ENCODE measurements around the gene ARHGEF12. TPM values are rescaled to one million over a fixed set of nuclear protein-coding genes. Genes with fewer than 3 reads are reported as not detected.

Gene ARHGEF12
- polyA plus RNA-seq, 1 donor (not counting 4 experiments of a cell fraction or from before 2014, with no cell fraction given) = 28.8 TPM

GRCh38 chr11:120420572-120420971, 84.4 kb downstream of the ARHGEF12 start:
- Histone ChIP-seq H3K79me2 (ENCODE audit: control insufficient read depth, insufficient read depth, low read length) (no peaks in the 10 kb centered on the region), H3K4me3 (ENCODE audit: control insufficient read depth in 2 of 3, extremely low read depth in 1 of 3, insufficient read depth in 2 of 3, low read depth in 1 of 3, low read length in 3 of 3) (no peak overlapping the region), H2AFZ (ENCODE audit: control insufficient read depth, low read length) (no peak overlapping the region), H3K9me1 (ENCODE audit: control insufficient read depth, extremely low read depth, insufficient read depth, low read length) (no peaks in the 10 kb centered on the region), H3K27me3 (ENCODE audit: control insufficient read depth, extremely low read depth, insufficient read depth, low read length) (no peaks in the 10 kb centered on the region), H3K36me3 (ENCODE audit: control insufficient read depth in 2 of 2, extremely low read depth in 1 of 2, insufficient read depth in 2 of 2, low read length in 2 of 2) (peaks cover 6 to 15% of the 10 kb centered on the region in 2 experiments), H3K4me2 (ENCODE audit: control insufficient read depth, extremely low read depth, insufficient read depth, low read depth, low read length) (no peak overlapping the region), H3K4me1 (ENCODE audit: control insufficient read depth, extremely low read depth, insufficient read depth, low read length) (peaks cover 12% of the 10 kb centered on the region), H4K20me1 (ENCODE audit: control insufficient read depth, extremely low read depth, insufficient read depth, low read length) (no peaks in the 10 kb centered on the region), H3K27ac (ENCODE audit: control insufficient read depth, insufficient read depth, low read length) (no peak overlapping the region), H3K9me3 (ENCODE audit: control insufficient read depth, low read depth, low read length) (no peaks in the 10 kb centered on the region), H3K9ac (ENCODE audit: control insufficient read depth, extremely low read depth, insufficient read depth, low read length) (no peak overlapping the region)
- dilution Hi-C loops (cut with MboI; ENCODE audit: extremely low pct_ligation_motif_present, low sequenced_read_pairs) = no loop called here
- TF ChIP-seq EZH2 (IDR thresholded peaks at IDR 0.05; ENCODE audit: low read length) = no peak
- TF ChIP-seq, protein P1, sequence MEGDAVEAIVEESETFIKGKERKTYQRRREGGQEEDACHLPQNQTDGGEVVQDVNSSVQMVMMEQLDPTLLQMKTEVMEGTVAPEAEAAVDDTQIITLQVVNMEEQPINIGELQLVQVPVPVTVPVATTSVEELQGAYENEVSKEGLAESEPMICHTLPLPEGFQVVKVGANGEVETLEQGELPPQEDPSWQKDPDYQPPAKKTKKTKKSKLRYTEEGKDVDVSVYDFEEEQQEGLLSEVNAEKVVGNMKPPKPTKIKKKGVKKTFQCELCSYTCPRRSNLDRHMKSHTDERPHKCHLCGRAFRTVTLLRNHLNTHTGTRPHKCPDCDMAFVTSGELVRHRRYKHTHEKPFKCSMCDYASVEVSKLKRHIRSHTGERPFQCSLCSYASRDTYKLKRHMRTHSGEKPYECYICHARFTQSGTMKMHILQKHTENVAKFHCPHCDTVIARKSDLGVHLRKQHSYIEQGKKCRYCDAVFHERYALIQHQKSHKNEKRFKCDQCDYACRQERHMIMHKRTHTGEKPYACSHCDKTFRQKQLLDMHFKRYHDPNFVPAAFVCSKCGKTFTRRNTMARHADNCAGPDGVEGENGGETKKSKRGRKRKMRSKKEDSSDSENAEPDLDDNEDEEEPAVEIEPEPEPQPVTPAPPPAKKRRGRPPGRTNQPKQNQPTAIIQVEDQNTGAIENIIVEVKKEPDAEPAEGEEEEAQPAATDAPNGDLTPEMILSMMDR (optimal IDR thresholded peaks at IDR 0.05 in 1 of 3, IDR thresholded peaks at IDR 0.05 in 1 of 3, conservative IDR thresholded peaks at IDR 0.05 in 1 of 3; ENCODE audit: extremely low read depth in 1 of 3, insufficient read depth in 2 of 3, low read length in 3 of 3) = no peak
- FAIRE-seq (no peak), DNase-seq (ENCODE audit: low read depth, low spot score) (no peak)

DNA sequence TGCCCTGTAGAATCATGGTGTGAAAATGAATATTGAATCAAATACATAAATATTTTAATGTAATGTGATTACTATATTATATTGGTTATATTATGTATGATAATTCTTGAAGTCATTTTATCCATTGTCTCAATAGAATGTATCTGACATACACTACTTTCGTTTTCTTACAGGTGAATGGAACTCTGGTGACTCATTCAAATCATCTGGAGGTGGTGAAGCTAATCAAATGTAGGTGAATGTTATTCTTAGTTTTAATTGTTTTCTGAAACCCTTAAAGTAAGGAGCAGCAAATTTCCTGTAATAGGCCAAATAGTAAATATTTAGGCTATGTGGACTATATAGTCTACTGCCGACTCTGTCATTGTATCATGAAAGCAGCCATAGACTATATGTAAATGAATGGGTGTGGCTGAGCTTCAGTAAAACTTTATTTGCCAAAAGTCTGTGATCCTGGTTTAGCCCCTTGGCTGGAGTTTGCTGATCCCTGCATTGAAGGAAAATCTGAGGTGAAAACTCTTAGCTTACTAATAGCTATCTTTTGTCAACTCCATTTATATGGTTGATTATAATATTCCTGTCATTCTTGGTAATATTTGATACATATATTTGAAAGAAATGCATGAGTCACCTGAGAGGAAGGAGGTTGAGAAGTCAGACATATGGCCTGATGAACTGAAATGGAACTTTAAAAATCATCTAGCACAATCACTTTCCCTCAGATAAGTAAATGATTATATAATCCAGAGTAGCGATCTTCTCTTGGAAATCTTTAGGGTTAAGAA, 88.2 kb downstream of the ARHGEF12 start:
- Histone ChIP-seq H3K9me1 (ENCODE audit: control insufficient read depth, extremely low read depth, insufficient read depth, low read length) (no peaks in the 10 kb centered on the region), H3K79me2 (ENCODE audit: control insufficient read depth, insufficient read depth, low read length) (no peaks in the 10 kb centered on the region), H3K9ac (ENCODE audit: control insufficient read depth, extremely low read depth, insufficient read depth, low read length) (no peak overlapping the region), H3K9me3 (ENCODE audit: control insufficient read depth, low read depth, low read length) (no peaks in the 10 kb centered on the region), H2AFZ (ENCODE audit: control insufficient read depth, low read length) (no peak overlapping the region), H3K27ac (ENCODE audit: control insufficient read depth, insufficient read depth, low read length) (peak overlapping the region; percentile 47), H3K4me2 (ENCODE audit: control insufficient read depth, extremely low read depth, insufficient read depth, low read depth, low read length) (peak overlapping the region; percentile 82), H3K27me3 (ENCODE audit: control insufficient read depth, extremely low read depth, insufficient read depth, low read length) (no peaks in the 10 kb centered on the region), H3K4me1 (ENCODE audit: control insufficient read depth, extremely low read depth, insufficient read depth, low read length) (peaks cover 12% of the 10 kb centered on the region), H4K20me1 (ENCODE audit: control insufficient read depth, extremely low read depth, insufficient read depth, low read length) (no peaks in the 10 kb centered on the region), H3K36me3 (ENCODE audit: control insufficient read depth in 2 of 2, extremely low read depth in 1 of 2, insufficient read depth in 2 of 2, low read length in 2 of 2) (peaks cover 6 to 15% of the 10 kb centered on the region in 2 experiments), H3K4me3 (ENCODE audit: control insufficient read depth in 2 of 3, extremely low read depth in 1 of 3, insufficient read depth in 2 of 3, low read depth in 1 of 3, low read length in 3 of 3) (peak overlapping the region in 2 of 3 experiments; percentile 32 to 33)
- FAIRE-seq (peak; percentile 41), DNase-seq (ENCODE audit: low read depth, low spot score) (no peak)
- dilution Hi-C loops (cut with MboI; ENCODE audit: extremely low pct_ligation_motif_present, low sequenced_read_pairs) = no loop called here
- no peak for TF ChIP-seq EZH2 (IDR thresholded peaks at IDR 0.05; ENCODE audit: low read length)
- TF ChIP-seq, protein P1 (optimal IDR thresholded peaks at IDR 0.05 in 1 of 3, IDR thresholded peaks at IDR 0.05 in 1 of 3, conservative IDR thresholded peaks at IDR 0.05 in 1 of 3; ENCODE audit: extremely low read depth in 1 of 3, insufficient read depth in 2 of 3, low read length in 3 of 3) = no peak
